ENCODE results near the gene DHX30.

Gene DHX30

DNA sequence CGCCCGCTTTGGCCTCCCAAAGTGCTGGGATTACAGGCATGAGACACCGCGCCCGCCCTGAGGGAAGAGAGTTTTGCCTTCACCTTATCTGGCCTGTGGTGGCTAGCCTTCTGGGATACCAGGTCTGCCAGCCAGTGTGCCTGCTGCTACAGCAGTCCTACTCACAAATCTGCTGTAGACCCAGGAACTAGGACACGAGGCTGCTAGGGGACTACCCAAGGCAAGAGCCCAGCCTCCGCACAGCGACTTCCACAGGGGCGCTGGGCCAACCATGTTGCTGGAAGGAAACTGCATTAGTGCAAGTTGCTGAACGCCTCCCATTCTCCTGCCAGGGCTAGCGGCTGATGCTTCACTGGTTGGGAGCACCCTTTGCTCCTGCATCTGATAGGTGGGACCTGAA, 53.7 kb downstream of the DHX30 start:
- ChIA-PET POLR2A (no interaction called here), CTCF (interaction anchor here (1.5 kb wide), 1 partner anchor 295 kb away, joined by 4 read pairs; no protein-coding TSS in a partner anchor)
- no peak overlapping the region for H3K27ac ChIP-seq (ENCODE audit: extremely low read depth, low read depth, low read length)
- H3K36me3 ChIP-seq (ENCODE audit: control insufficient read depth in 2 of 2, insufficient read depth in 1 of 2, low read length in 2 of 2): peaks cover 0 to 72% of the 10 kb centered on the region in 2 experiments; a peak in 2 of 3 replicates
- H3K4me3 ChIP-seq (ENCODE audit: low read depth, low read length): no peak overlapping the region
- no peaks in the 10 kb centered on the region for H3K9me3 ChIP-seq (ENCODE audit: control insufficient read depth, insufficient read depth, low read depth, low read length)
- no peaks in the 10 kb centered on the region for H3K4me1 ChIP-seq (ENCODE audit: control insufficient read depth, insufficient read depth, low read length)
- TF ChIP-seq ZNF114 (tag by site-specific recombination; IDR thresholded peaks at IDR 0.05) (no peak), TRIM28 (IDR thresholded peaks at IDR 0.05; ENCODE audit: borderline replicate concordance, low read length) (no peak), ZNF555 (tag by site-specific recombination; conservative IDR thresholded peaks at IDR 0.05) (no peak)

DNA sequence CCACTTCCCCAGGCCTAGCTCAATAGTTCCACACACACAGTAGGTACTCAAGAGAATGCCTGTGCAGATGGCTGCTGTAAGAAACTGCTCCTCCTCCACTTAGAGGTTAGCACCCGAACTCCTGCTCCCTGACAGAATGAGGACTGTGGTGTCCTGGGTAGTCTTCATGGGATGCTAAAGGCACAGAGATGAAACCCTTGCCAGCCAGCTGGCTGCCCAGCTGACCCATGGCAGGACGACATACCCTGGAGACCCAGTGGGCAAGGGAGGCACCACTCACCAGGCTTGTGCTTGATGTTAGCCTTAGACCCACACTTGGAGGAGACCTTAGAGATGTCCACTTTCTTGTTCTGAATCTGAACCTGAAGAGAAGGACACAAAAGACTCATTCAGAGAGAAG, 54.2 kb downstream of the DHX30 start:
- TF ChIP-seq ZIC2 (tag by site-specific recombination; IDR thresholded peaks at IDR 0.05) (no peak), ZNF747 (tag by site-specific recombination; IDR thresholded peaks at IDR 0.05) (no peak), SCRT1 (tag by site-specific recombination; IDR thresholded peaks at IDR 0.05; ENCODE audit: borderline replicate concordance) (no peak)
- TF ChIP-seq, protein P1, sequence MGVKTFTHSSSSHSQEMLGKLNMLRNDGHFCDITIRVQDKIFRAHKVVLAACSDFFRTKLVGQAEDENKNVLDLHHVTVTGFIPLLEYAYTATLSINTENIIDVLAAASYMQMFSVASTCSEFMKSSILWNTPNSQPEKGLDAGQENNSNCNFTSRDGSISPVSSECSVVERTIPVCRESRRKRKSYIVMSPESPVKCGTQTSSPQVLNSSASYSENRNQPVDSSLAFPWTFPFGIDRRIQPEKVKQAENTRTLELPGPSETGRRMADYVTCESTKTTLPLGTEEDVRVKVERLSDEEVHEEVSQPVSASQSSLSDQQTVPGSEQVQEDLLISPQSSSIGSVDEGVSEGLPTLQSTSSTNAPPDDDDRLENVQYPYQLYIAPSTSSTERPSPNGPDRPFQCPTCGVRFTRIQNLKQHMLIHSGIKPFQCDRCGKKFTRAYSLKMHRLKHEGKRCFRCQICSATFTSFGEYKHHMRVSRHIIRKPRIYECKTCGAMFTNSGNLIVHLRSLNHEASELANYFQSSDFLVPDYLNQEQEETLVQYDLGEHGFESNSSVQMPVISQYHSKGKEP (tag by site-specific recombination; IDR thresholded peaks at IDR 0.05): no peak
- POLR2A ChIA-PET: no interaction called here
- CTCF ChIA-PET: interaction anchor here (1.5 kb wide), 1 partner anchor 294 kb away, joined by 4 read pairs; no protein-coding TSS in a partner anchor
- Histone ChIP-seq H3K4me3 (ENCODE audit: low read depth, low read length) (no peak overlapping the region), H3K36me3 (ENCODE audit: control insufficient read depth in 2 of 2, insufficient read depth in 1 of 2, low read length in 2 of 2) (peaks cover 0 to 67% of the 10 kb centered on the region in 2 experiments; a peak in 2 of 3 replicates), H3K4me1 (ENCODE audit: control insufficient read depth, insufficient read depth, low read length) (no peaks in the 10 kb centered on the region), H3K27ac (ENCODE audit: extremely low read depth, low read depth, low read length) (no peak overlapping the region), H3K9me3 (ENCODE audit: control insufficient read depth, insufficient read depth, low read depth, low read length) (no peaks in the 10 kb centered on the region)

DNA sequence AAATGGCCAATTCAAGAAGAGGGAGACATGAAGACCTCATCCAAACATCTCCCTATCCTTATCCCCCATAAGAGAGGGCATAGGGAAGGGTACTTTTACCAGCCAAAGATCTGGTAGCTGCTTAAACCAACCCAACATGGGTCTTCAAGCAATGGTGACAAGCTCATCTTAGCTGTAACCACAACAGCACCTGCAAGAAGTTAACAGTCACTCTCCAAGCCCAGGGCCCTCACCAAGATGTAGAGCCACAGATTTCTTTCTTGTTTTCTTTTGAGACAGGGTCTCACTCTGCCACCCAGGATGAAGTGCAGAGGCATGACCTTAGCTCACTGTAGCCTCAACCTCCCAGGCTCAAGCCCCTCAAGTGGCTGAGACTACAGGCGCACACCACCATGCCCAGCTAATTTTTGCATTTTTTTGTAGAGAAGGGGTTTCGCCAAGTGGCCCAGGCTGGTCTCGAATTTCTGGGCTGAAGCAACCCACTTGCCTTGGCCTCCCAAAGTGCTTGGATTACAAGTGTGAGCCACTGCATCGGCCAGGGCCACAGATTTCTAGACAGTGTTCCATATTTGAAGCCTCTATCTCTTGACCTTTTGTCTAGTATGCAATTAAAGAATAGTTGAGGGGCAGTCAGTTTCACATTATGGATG, 57.1 kb downstream of the DHX30 start:
- ChIA-PET POLR2A (no interaction called here), CTCF (no interaction called here)
- Histone ChIP-seq H3K27ac (ENCODE audit: extremely low read depth, low read depth, low read length) (no peak overlapping the region), H3K4me1 (ENCODE audit: control insufficient read depth, insufficient read depth, low read length) (no peaks in the 10 kb centered on the region), H3K36me3 (ENCODE audit: control insufficient read depth in 2 of 2, insufficient read depth in 1 of 2, low read length in 2 of 2) (peaks cover 0 to 56% of the 10 kb centered on the region in 2 experiments; a peak in 2 of 3 replicates), H3K9me3 (ENCODE audit: control insufficient read depth, insufficient read depth, low read depth, low read length) (no peaks in the 10 kb centered on the region), H3K4me3 (ENCODE audit: low read depth, low read length) (no peak overlapping the region)
- TF ChIP-seq ZNF223 (tag by site-specific recombination; IDR thresholded peaks at IDR 0.05): no peak
- no peak for TF ChIP-seq ZNF148 (tag by site-specific recombination; IDR thresholded peaks at IDR 0.05; ENCODE audit: borderline replicate concordance)
- TF ChIP-seq ZNF768 (tag by site-specific recombination; IDR thresholded peaks at IDR 0.05): no peak
- TF ChIP-seq, protein P2, sequence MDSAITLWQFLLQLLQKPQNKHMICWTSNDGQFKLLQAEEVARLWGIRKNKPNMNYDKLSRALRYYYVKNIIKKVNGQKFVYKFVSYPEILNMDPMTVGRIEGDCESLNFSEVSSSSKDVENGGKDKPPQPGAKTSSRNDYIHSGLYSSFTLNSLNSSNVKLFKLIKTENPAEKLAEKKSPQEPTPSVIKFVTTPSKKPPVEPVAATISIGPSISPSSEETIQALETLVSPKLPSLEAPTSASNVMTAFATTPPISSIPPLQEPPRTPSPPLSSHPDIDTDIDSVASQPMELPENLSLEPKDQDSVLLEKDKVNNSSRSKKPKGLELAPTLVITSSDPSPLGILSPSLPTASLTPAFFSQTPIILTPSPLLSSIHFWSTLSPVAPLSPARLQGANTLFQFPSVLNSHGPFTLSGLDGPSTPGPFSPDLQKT (IDR thresholded peaks at IDR 0.05; ENCODE audit: borderline replicate concordance, low read depth, low read length): no peak
- TF ChIP-seq, protein P3, sequence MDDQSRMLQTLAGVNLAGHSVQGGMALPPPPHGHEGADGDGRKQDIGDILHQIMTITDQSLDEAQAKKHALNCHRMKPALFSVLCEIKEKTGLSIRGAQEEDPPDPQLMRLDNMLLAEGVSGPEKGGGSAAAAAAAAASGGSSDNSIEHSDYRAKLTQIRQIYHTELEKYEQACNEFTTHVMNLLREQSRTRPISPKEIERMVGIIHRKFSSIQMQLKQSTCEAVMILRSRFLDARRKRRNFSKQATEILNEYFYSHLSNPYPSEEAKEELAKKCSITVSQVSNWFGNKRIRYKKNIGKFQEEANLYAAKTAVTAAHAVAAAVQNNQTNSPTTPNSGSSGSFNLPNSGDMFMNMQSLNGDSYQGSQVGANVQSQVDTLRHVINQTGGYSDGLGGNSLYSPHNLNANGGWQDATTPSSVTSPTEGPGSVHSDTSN (CRISPR knock-in tag; IDR thresholded peaks at IDR 0.05): no peak
- TF ChIP-seq ZNF184 (tag by site-specific recombination; IDR thresholded peaks at IDR 0.05): no peak
- no peak for TF ChIP-seq ZNF132 (tag by site-specific recombination; IDR thresholded peaks at IDR 0.05; ENCODE audit: borderline replicate concordance)
- TF ChIP-seq SP7 (tag by site-specific recombination; IDR thresholded peaks at IDR 0.05): no peak
- TF ChIP-seq ZNF302 (tag by site-specific recombination; IDR thresholded peaks at IDR 0.05; ENCODE audit: low read depth): no peak
